ENCODE data around the gene ADAMTS2.

DNA sequence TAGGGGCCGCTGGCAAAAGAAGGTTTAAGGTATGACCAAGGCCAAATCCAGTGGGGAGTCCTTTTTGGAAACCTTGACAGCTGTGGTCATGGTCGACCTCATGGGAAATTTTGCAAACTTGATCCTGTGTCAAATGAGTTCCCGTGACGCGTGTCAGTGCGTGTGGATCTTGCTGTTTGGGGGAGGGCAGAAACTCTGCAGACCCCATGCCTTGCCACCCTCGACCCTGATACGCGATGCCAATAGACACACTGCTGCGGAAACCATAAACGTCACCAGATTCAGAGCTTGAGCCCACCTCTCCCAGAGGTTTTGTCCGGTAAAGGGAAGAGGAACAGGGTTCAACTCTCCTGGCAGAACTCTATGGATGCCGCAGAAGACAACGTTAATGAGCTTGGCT, 104.7 kb downstream of the ADAMTS2 start:
- TF ChIP-seq, protein P1, sequence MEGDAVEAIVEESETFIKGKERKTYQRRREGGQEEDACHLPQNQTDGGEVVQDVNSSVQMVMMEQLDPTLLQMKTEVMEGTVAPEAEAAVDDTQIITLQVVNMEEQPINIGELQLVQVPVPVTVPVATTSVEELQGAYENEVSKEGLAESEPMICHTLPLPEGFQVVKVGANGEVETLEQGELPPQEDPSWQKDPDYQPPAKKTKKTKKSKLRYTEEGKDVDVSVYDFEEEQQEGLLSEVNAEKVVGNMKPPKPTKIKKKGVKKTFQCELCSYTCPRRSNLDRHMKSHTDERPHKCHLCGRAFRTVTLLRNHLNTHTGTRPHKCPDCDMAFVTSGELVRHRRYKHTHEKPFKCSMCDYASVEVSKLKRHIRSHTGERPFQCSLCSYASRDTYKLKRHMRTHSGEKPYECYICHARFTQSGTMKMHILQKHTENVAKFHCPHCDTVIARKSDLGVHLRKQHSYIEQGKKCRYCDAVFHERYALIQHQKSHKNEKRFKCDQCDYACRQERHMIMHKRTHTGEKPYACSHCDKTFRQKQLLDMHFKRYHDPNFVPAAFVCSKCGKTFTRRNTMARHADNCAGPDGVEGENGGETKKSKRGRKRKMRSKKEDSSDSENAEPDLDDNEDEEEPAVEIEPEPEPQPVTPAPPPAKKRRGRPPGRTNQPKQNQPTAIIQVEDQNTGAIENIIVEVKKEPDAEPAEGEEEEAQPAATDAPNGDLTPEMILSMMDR (IDR thresholded peaks at IDR 0.05): no peak
- TF ChIP-seq POLR2A (IDR thresholded peaks at IDR 0.05): no peak
